ENCODE results near the gene RUSC1.
"Not testable (repeated sequence)": the region's sequence is repeated elsewhere in the genome, so short reads cannot be mapped to it uniquely, and the experiment has no call there.

Gene RUSC1

GRCh38 chr1:155285063-155285462 lies 35.6 kb upstream of the RUSC1 start:
- H3K4me1 ChIP-seq (ENCODE audit: insufficient read depth, poor library complexity, severe bottlenecking) = no peaks in the 10 kb centered on the region
- TF ChIP-seq CTCF (IDR thresholded peaks at IDR 0.05; ENCODE audit: poor library complexity, severe bottlenecking) = no peak
- H3K4me3 ChIP-seq (ENCODE audit: severe bottlenecking) = no peak overlapping the region
- H3K36me3 ChIP-seq (ENCODE audit: low read depth) = no peaks in the 10 kb centered on the region
- no peaks in the 10 kb centered on the region for H3K9me3 ChIP-seq (ENCODE audit: severe bottlenecking)
- no peak overlapping the region for H3K27ac ChIP-seq (ENCODE audit: poor library complexity, severe bottlenecking)
- no peaks in the 10 kb centered on the region for H3K27me3 ChIP-seq (ENCODE audit: insufficient read depth, poor library complexity, severe bottlenecking)
- no peak for ATAC-seq (ENCODE audit: low read depth)
- DNase-seq (ENCODE audit: low spot score) = no peak

GRCh38 chr1:155285631-155286044 lies 35.1 kb upstream of the RUSC1 start:
- no peak overlapping the region for H3K27ac ChIP-seq (ENCODE audit: poor library complexity, severe bottlenecking)
- no peaks in the 10 kb centered on the region for H3K9me3 ChIP-seq (ENCODE audit: severe bottlenecking)
- no peaks in the 10 kb centered on the region for H3K36me3 ChIP-seq (ENCODE audit: low read depth)
- no peaks in the 10 kb centered on the region for H3K4me1 ChIP-seq (ENCODE audit: insufficient read depth, poor library complexity, severe bottlenecking)
- DNase-seq (ENCODE audit: low spot score) = no peak
- no peak for TF ChIP-seq CTCF (IDR thresholded peaks at IDR 0.05; ENCODE audit: poor library complexity, severe bottlenecking)
- no peak overlapping the region for H3K4me3 ChIP-seq (ENCODE audit: severe bottlenecking)
- ATAC-seq (ENCODE audit: low read depth) = no peak
- H3K27me3 ChIP-seq (ENCODE audit: insufficient read depth, poor library complexity, severe bottlenecking) = no peaks in the 10 kb centered on the region

- ATAC-seq (ENCODE audit: low read depth) (no peak), DNase-seq (ENCODE audit: low spot score) (no peak)
- no peaks in the 10 kb centered on the region for H3K4me1 ChIP-seq (ENCODE audit: insufficient read depth, poor library complexity, severe bottlenecking)
- no peaks in the 10 kb centered on the region for H3K36me3 ChIP-seq (ENCODE audit: low read depth)
- no peak overlapping the region for H3K27ac ChIP-seq (ENCODE audit: poor library complexity, severe bottlenecking)
- H3K4me3 ChIP-seq (ENCODE audit: severe bottlenecking) = no peak overlapping the region
- no peaks in the 10 kb centered on the region for H3K9me3 ChIP-seq (ENCODE audit: severe bottlenecking)
- no peaks in the 10 kb centered on the region for H3K27me3 ChIP-seq (ENCODE audit: insufficient read depth, poor library complexity, severe bottlenecking)
- TF ChIP-seq CTCF (IDR thresholded peaks at IDR 0.05; ENCODE audit: poor library complexity, severe bottlenecking) = no peak
These were observed 34.1 kb upstream of the RUSC1 start for GRCh38 chr1:155286544-155286943.

- H3K27me3 ChIP-seq (ENCODE audit: insufficient read depth, poor library complexity, severe bottlenecking) = no peaks in the 10 kb centered on the region
- no peak overlapping the region for H3K27ac ChIP-seq (ENCODE audit: poor library complexity, severe bottlenecking)
- DNase-seq (ENCODE audit: low spot score) = no peak
- no peak overlapping the region for H3K4me3 ChIP-seq (ENCODE audit: severe bottlenecking)
- no peak for ATAC-seq (ENCODE audit: low read depth)
- H3K36me3 ChIP-seq (ENCODE audit: low read depth) = no peaks in the 10 kb centered on the region
- no peak for TF ChIP-seq CTCF (IDR thresholded peaks at IDR 0.05; ENCODE audit: poor library complexity, severe bottlenecking)
- H3K4me1 ChIP-seq (ENCODE audit: insufficient read depth, poor library complexity, severe bottlenecking) = no peaks in the 10 kb centered on the region
- H3K9me3 ChIP-seq (ENCODE audit: severe bottlenecking) = no peaks in the 10 kb centered on the region
These were observed 32.6 kb upstream of the RUSC1 start for GRCh38 chr1:155287987-155288543.

- DNase-seq (ENCODE audit: low spot score); ATAC-seq (ENCODE audit: low read depth); H3K27ac ChIP-seq (ENCODE audit: poor library complexity, severe bottlenecking); H3K27me3 ChIP-seq (ENCODE audit: insufficient read depth, poor library complexity, severe bottlenecking); H3K4me3 ChIP-seq (ENCODE audit: severe bottlenecking); H3K36me3 ChIP-seq (ENCODE audit: low read depth); H3K9me3 ChIP-seq (ENCODE audit: severe bottlenecking); H3K4me1 ChIP-seq (ENCODE audit: insufficient read depth, poor library complexity, severe bottlenecking): not testable (repeated sequence)
These were observed 29.7 kb upstream of the RUSC1 start for GRCh38 chr1:155291006-155291405.
